Endothelial cell of umbilical vein (primary cell): ENCODE results near the gene MDFI. TPM values are rescaled to one million over a fixed set of nuclear protein-coding genes. Genes with fewer than 3 reads are reported as not detected.

ENCODE experiments used
- BruUV-seq: library from RNA; stranded (reverse); fragments of 400-500 nt; replicated peaks from 2 replicates; lab custom pipeline; 2021; lab: Mats Ljungman, UMichigan
- CTCF ChIA-PET: fragments of 300-600, 350-600 bp; sonication (Branson Sonifier 250); formaldehyde crosslinking; loops from one replicate; lab custom pipeline; 2021; ENCODE audit warnings: antibody characterized with exemption, inconsistent platforms; lab: Charles Lee
- POLR2A ChIA-PET: fragments of 300-600, 350-600 bp; sonication (Branson Sonifier 250); formaldehyde crosslinking; loops from one replicate; lab custom pipeline; 2021; ENCODE audit warnings: antibody characterized with exemption, inconsistent platforms; lab: Charles Lee
- DNase-seq: peaks from one replicate; pipeline ENCODE4 v3.0.0-alpha.2; 2011; ENCODE audit warnings: low read depth, low spot score
- FAIRE-seq: peaks from 2 replicates; lab custom pipeline; 2011; peaks lifted over from hg19 to GRCh38; lab: Jason Lieb, UNC
- H2AFZ ChIP-seq: 2 replicates; pipeline ENCODE4 v1.6.0; 2012; ENCODE audit warnings: low read depth, low read length, control low read depth, inconsistent platforms
- H3K27ac ChIP-seq: 2 replicates; pipeline ENCODE4 v1.5.1; 2011; ENCODE audit warnings: low read depth, mild to moderate bottlenecking, control low read depth, low read length, moderate library complexity; ENCODE audit not compliant: insufficient read depth
- H3K27me3 ChIP-seq, 2 experiments: 2 replicates each; pipeline versions ENCODE4 v1.6.0 to v1.6.1; 2011; ENCODE audit warnings: low read length in 2 of 2, mixed read lengths in 1 of 2; ENCODE audit not compliant: control insufficient read depth in 2 of 2, insufficient read depth in 2 of 2
- H3K36me3 ChIP-seq, 2 experiments: 2 replicates in 1 of 2; 3 replicates in 1 of 2; pipeline ENCODE4 v1.5.1; 2011; ENCODE audit warnings: low read length in 2 of 2, mild to moderate bottlenecking in 1 of 2, moderate library complexity in 1 of 2; ENCODE audit not compliant: control insufficient read depth in 2 of 2, insufficient read depth in 2 of 2; ENCODE audit errors: extremely low read depth in 1 of 2
- H3K4me1 ChIP-seq: 3 replicates; pipeline ENCODE4 v1.5.1; 2011; ENCODE audit warnings: mild to moderate bottlenecking, low read length; ENCODE audit not compliant: control insufficient read depth, insufficient read depth; ENCODE audit errors: extremely low read depth
- H3K4me2 ChIP-seq: 2 replicates; pipeline ENCODE4 v1.6.1; 2011; ENCODE audit warnings: low read length, control low read depth, mixed read lengths; ENCODE audit not compliant: insufficient read depth
- H3K4me3 ChIP-seq, 3 experiments: fragments of 200-600 bp in 1 of 3; sonication (generic), shearing (Covaris generic) in 1 of 3; replicated peaks in 1 of 3; 2 replicates each; pipeline ENCODE4 v1.5.1; 2011 to 2016; ENCODE audit warnings: control low read depth in 3 of 3, low read length in 3 of 3, mild to moderate bottlenecking in 2 of 3, inconsistent platforms in 1 of 3, low read depth in 1 of 3, moderate library complexity in 1 of 3; ENCODE audit not compliant: insufficient read depth in 1 of 3
- H3K79me2 ChIP-seq: 2 replicates; pipeline ENCODE4 v1.6.0; 2012; ENCODE audit warnings: low read length, inconsistent platforms; ENCODE audit not compliant: control insufficient read depth, insufficient read depth
- H3K9ac ChIP-seq: replicated peaks from 2 replicates; pipeline ENCODE3; 2011; ENCODE audit warnings: low read length, control low read depth; ENCODE audit not compliant: insufficient read depth; ENCODE audit errors: extremely low read depth
- H3K9me1 ChIP-seq: replicated peaks from 3 replicates; pipeline ENCODE4 v1.6.0; 2011; ENCODE audit warnings: mild to moderate bottlenecking, low read length; ENCODE audit not compliant: control insufficient read depth, insufficient read depth; ENCODE audit errors: extremely low read depth
- H3K9me3 ChIP-seq: replicated peaks from 2 replicates; pipeline ENCODE4 v1.5.1; 2012; ENCODE audit warnings: low read length, inconsistent platforms; ENCODE audit not compliant: control insufficient read depth, insufficient read depth
- H4K20me1 ChIP-seq: replicated peaks from 2 replicates; pipeline ENCODE3; 2011; ENCODE audit warnings: mild to moderate bottlenecking, low read length; ENCODE audit not compliant: control insufficient read depth, insufficient read depth; ENCODE audit errors: extremely low read depth
- CTCF ChIP-seq, 2 donors: IDR thresholded peaks; 1 replicate in 1 of 2; 2 replicates in 1 of 2; pipeline ENCODE4 v1.5.1; 2011; ENCODE audit warnings: low read length in 2 of 2, mild to moderate bottlenecking in 2 of 2, moderate library complexity in 2 of 2, control low read depth in 1 of 2, inconsistent platforms in 1 of 2, low read depth in 1 of 2; ENCODE audit not compliant: insufficient read depth in 1 of 2; ENCODE audit errors: extremely low read depth in 1 of 2
- EZH2 ChIP-seq: IDR thresholded peaks from 2 replicates; pipeline ENCODE4 v1.6.1; 2012; ENCODE audit warnings: borderline replicate concordance, low read depth, mild to moderate bottlenecking, moderate library complexity, low read length, inconsistent platforms; ENCODE audit not compliant: severe bottlenecking
- FOS ChIP-seq: IDR thresholded peaks from 2 replicates; pipeline ENCODE4 v1.6.1; 2011; ENCODE audit warnings: mild to moderate bottlenecking, low read length, moderate library complexity, borderline replicate concordance; ENCODE audit not compliant: insufficient read depth
- GATA2 ChIP-seq: IDR thresholded peaks from 2 replicates; pipeline ENCODE4 v1.7.0; 2011; ENCODE audit warnings: low read depth, mild to moderate bottlenecking, moderate library complexity, mixed read lengths, low read length; ENCODE audit not compliant: insufficient read length, insufficient read depth
- JUN ChIP-seq: IDR thresholded peaks from 2 replicates; pipeline ENCODE4 v1.6.1; 2011; ENCODE audit warnings: borderline replicate concordance, low read depth; ENCODE audit not compliant: insufficient read length, insufficient read depth
- MAX ChIP-seq: IDR thresholded peaks from 2 replicates; pipeline ENCODE4 v1.6.1; 2011; ENCODE audit not compliant: insufficient read depth, insufficient read length
- MYC ChIP-seq: IDR thresholded peaks from one replicate; pipeline ENCODE4 v1.6.1; 2011; ENCODE audit warnings: mild to moderate bottlenecking, low read depth, low read length
- POLR2A ChIP-seq: IDR thresholded peaks from 2 replicates; pipeline ENCODE4 v1.6.1; 2012; ENCODE audit warnings: low read depth, mild to moderate bottlenecking, control low read depth, low read length
- POLR2AphosphoS5 ChIP-seq: IDR thresholded peaks from 2 replicates; pipeline ENCODE4 v1.6.1; 2012; ENCODE audit warnings: low read depth, mild to moderate bottlenecking, control low read depth, low read length, moderate library complexity; ENCODE audit not compliant: insufficient read depth
- dilution Hi-C: fragments of 300-500 bp; cut with MboI; formaldehyde crosslinking; loops from one replicate; pipeline ENCODE4 v1.15.0; 2019; ENCODE audit warnings: low sequenced_read_pairs; ENCODE audit not compliant: extremely low pct_ligation_motif_present
- intact Hi-C: fragments of 100-400 bp; cut with micrococcal nuclease; formaldehyde crosslinking; loops from one replicate; pipeline ENCODE4 v1.10.0; 2022
- polyA plus RNA-seq, 4 experiments: library from polyadenylated mRNA; depleted of rRNA in 3 of 4; stranded (reverse) in 3 of 4; unstranded in 1 of 4; fragments of >200 nt; gene quantifications; 2 replicates each; pipeline versions ENCODE4 v1.2.1 to v1.2.3, GENCODE V29; 2011 to 2012; ENCODE audit warnings: missing spikeins in 1 of 4
- total RNA-seq: library from RNA; stranded (reverse); gene quantifications from 2 replicates; pipeline ENCODE4 v1.2.3, GENCODE V29; 2021

Gene MDFI
- total and polyA plus RNA-seq, 2 donors (not counting 3 experiments of a cell fraction or from before 2014, with no cell fraction given) = 32.4 to 74.1 TPM

GRCh38 chr6:41651962-41652657 is 13.8 kb downstream of the MDFI start:
- CTCF ChIA-PET = no interaction called here
- no peak for FAIRE-seq

More at GRCh38 chr6:41651962-41652657, 13.8 kb downstream of the MDFI start:
- H3K36me3 ChIP-seq = peaks cover 0 to 45% of the 10 kb centered on the region in 2 experiments
- no peak overlapping the region for H3K9ac ChIP-seq
- DNase-seq = no peak
- no peaks in the 10 kb centered on the region for H3K79me2 ChIP-seq
- H3K27ac ChIP-seq = no peak overlapping the region
- POLR2A ChIA-PET = no interaction called here
- no peak overlapping the region for H2AFZ ChIP-seq
- TF ChIP-seq POLR2A = no peak
- no peak for TF ChIP-seq GATA2
- no peak for TF ChIP-seq MAX
- no peak for TF ChIP-seq MYC
- no peak for TF ChIP-seq EZH2
- TF ChIP-seq FOS = no peak
- no peak for TF ChIP-seq JUN
- TF ChIP-seq POLR2AphosphoS5 = no peak
- no peak for TF ChIP-seq CTCF (IDR thresholded peaks at IDR 0.05; ENCODE audit: extremely low read depth in 1 of 2, insufficient read depth in 1 of 2, low read depth in 1 of 2, low read length in 2 of 2)
- H3K4me3 ChIP-seq = no peak overlapping the region
- H3K9me1 ChIP-seq = no peaks in the 10 kb centered on the region
- no peaks in the 10 kb centered on the region for H4K20me1 ChIP-seq
- no peaks in the 10 kb centered on the region for H3K9me3 ChIP-seq
- dilution Hi-C loops = no loop called here
- no peak overlapping the region for H3K4me2 ChIP-seq
- BruUV-seq = no TSS peak
- H3K4me1 ChIP-seq = peaks cover 17% of the 10 kb centered on the region
- no peaks in the 10 kb centered on the region for H3K27me3 ChIP-seq
- intact Hi-C loops = no loop called here
